PFSK-1 (cell line): Measurements from ENCODE around the gene SSTR3.

Experiments
- FOXP2 ChIP-seq: optimal IDR thresholded peaks from 2 replicates; pipeline ENCODE3; 2011; ENCODE audit warnings: borderline replicate concordance, control low read depth, inconsistent platforms; ENCODE audit not compliant: insufficient read depth; ENCODE audit errors: extremely low read length, extremely low read depth
- POLR2AphosphoS5 ChIP-seq: IDR thresholded peaks from 2 replicates; pipeline ENCODE4 v1.6.1; 2012; ENCODE audit warnings: low read depth, mild to moderate bottlenecking, control low read depth, low read length, moderate library complexity
- REST ChIP-seq, 2 experiments: IDR thresholded peaks; 2 replicates each; pipeline versions ENCODE4 v1.6.1 to v1.8.0; 2011 to 2012; ENCODE audit warnings: low read depth in 2 of 2, low read length in 2 of 2, control low read depth in 1 of 2, inconsistent platforms in 1 of 2, mild to moderate bottlenecking in 1 of 2, moderate library complexity in 1 of 2; ENCODE audit not compliant: insufficient read depth in 1 of 2
- SIN3A ChIP-seq: IDR thresholded peaks from 2 replicates; pipeline ENCODE4 v1.6.1; 2012; ENCODE audit warnings: mild to moderate bottlenecking, low read length, moderate library complexity, borderline replicate concordance; ENCODE audit not compliant: insufficient read depth
- TAF1 ChIP-seq: IDR thresholded peaks from 2 replicates; pipeline ENCODE4 v1.6.1; 2012; ENCODE audit warnings: low read length, control low read depth, borderline replicate concordance; ENCODE audit not compliant: insufficient read depth

Gene SSTR3

DNA sequence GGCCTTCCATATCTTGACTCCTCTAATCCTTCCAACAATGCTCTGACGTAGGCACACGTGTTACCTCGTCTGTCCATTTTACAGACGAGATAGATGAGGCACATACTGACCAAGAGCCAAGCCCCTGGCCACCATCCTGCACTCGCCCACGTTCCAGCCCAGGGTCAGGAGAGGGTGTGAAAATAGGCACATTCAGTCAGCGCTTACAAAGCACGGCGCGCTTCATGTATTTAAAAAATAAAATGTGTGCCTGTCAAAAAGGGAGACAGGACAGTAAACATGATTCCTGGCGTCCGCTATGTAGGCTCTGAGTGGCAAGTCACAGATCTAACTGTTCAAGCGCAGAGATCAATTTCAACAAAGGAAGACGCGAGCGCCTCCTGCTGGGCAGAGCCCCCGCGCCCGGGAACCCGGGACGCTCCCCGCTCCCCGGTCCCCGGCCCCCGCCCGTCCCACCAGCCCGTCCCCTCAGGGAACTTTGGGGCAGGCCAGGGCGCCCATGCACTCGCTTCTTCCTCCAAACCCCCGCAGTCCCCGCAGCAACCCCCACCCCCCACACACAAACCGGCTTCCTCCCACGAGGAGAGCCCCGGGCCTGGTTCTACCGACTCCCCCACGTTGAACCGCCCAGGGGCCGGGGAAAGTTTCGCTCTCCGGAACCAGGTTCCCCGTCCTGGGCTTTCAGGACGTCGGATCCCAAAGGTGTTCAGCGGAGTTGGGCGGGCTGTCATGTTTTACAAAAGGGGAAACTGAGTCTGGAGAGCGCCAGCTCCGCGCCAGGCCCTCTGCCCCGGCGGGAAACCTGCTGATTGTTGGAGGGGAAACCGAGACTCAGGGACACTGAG is 13.8 kb downstream of the SSTR3 start:
- no peak for TF ChIP-seq TAF1
- TF ChIP-seq REST (IDR thresholded peaks at IDR 0.05; ENCODE audit: insufficient read depth in 1 of 2, low read depth in 2 of 2, low read length in 2 of 2): no peak
- no peak for TF ChIP-seq POLR2AphosphoS5
- no peak for TF ChIP-seq FOXP2
- TF ChIP-seq SIN3A: no peak; the same call in 1 of the 2 replicates

DNA sequence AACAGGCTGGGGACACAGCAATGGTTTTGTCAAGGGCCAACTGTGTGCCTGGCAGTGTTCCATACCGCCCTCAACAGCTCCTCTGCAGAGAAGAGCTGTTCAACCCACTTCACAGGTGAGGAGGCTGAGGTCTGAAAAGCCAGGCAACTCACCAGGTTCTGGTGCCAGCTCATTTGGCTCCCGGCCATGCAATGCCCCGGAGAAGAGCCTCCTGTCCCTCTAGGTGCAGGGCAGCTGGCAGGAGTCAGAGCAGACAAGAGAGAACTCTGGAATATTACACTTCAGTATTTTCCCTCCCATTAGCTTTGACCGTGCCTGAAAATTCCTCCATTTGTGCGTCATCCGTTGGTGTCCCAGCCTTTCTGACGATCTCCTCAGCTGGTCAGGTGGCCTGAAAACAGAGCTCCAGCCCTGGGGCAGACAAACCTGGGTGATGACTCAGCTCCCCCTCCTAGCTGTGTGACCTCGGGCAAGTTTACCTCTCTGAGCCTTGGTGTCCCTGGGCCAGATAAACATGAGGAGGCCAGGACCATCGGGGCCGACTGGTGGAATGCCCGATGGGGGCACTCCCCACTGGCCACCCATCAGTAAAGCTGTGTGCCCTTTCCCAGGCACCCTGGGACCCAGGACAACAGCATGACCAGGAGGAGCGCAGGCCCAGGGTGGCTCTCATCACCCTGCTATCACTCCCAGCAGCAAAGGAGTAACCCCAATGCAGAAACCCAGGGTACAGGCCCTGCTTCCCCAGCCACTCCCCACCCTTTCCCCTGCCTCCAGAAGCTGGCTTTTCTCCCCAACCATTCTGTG is 14.6 kb downstream of the SSTR3 start:
- TF ChIP-seq TAF1 (no peak), SIN3A (no peak), FOXP2 (peak; percentile 21), POLR2AphosphoS5 (no peak)

GRCh38 chr22:37196539-37197450 is 15.5 kb downstream of the SSTR3 start:
- peak; percentile 78 to 85 for TF ChIP-seq REST (IDR thresholded peaks at IDR 0.05; ENCODE audit: insufficient read depth in 1 of 2, low read depth in 2 of 2, low read length in 2 of 2)
- no peak for TF ChIP-seq TAF1

DNA sequence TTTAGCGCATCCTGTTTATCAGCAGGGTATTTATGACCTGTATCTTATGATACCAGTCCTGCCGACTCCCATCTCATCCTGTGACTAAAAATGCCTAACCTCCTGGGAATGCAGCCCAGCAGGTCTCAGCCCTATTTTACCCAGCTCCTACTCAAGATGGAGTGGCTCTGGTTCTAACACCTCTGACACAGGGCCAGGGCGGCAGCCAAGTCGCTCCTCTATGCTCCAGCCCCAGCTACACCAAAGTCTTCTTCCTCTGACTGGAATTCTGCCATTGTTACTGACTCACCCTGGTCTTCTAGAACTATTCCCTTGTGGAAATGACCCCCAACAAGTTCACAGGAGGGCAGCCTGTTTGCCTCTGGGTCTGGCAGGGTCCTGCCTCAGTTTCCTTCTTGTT is 16.4 kb downstream of the SSTR3 start:
- no peak for TF ChIP-seq REST (IDR thresholded peaks at IDR 0.05; ENCODE audit: insufficient read depth in 1 of 2, low read depth in 2 of 2, low read length in 2 of 2)
- no peak for TF ChIP-seq TAF1
- TF ChIP-seq POLR2AphosphoS5: no peak
- no peak for TF ChIP-seq SIN3A
- no peak for TF ChIP-seq FOXP2

DNA sequence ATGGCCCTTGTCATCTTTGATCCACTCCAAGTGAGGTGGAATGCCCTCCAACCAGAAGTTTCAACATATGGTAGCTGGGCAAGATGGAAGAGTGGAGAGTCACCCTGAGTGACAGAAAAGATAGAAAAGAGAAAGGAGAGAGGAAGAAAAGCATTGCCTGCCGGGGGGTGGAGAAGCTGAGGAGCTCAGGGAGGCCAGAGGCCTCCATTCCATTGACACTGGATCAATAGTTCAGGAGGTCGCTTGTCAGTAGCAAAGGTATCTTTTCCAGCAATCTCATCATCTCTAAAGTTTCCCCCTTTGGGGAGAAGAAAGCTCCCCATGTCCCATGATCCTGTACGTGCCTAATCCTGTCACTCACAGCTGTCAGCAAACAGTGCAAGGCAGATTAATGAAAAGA is 17.5 kb downstream of the SSTR3 start:
- TF ChIP-seq POLR2AphosphoS5: no peak
- no peak for TF ChIP-seq REST (IDR thresholded peaks at IDR 0.05; ENCODE audit: insufficient read depth in 1 of 2, low read depth in 2 of 2, low read length in 2 of 2)
- no peak for TF ChIP-seq SIN3A
- no peak for TF ChIP-seq TAF1
- no peak for TF ChIP-seq FOXP2
